ENCODE measurements around the gene BCAR3.
A peak's percentile ranks its signal among the peaks of the same experiment; 100 is the strongest.
"Not testable (repeated sequence)": the region's sequence is repeated elsewhere in the genome, so short reads cannot be mapped to it uniquely, and the experiment has no call there.

The BCAR3 gene

GRCh38 chr1:93556291-93556690 is 125.3 kb downstream of the BCAR3 start:
- Histone ChIP-seq H3K9me3 (ENCODE audit: control insufficient read depth, low read length) (no peaks in the 10 kb centered on the region), H3K36me3 (ENCODE audit: control insufficient read depth in 1 of 2, insufficient read depth in 2 of 2, low read depth in 1 of 2, low read length in 2 of 2) (peaks cover 5 to 26% of the 10 kb centered on the region in 2 experiments), H2AFZ (ENCODE audit: low read depth, low read length) (no peak overlapping the region), H4K91ac (ENCODE audit: low read length) (no peak overlapping the region), H3K27me3 (ENCODE audit: control insufficient read depth in 1 of 2, insufficient read depth in 1 of 2, low read length in 2 of 2) (no peaks in the 10 kb centered on the region), H2BK120ac (ENCODE audit: low read depth, low read length) (no peak overlapping the region), H2AK5ac (ENCODE audit: low read length, severe bottlenecking) (no peak overlapping the region), H3K27ac (ENCODE audit: low read length, poor library complexity, severe bottlenecking) (no peak overlapping the region), H3K4me2 (ENCODE audit: low read length, poor library complexity, severe bottlenecking) (no peak overlapping the region), H3K18ac (ENCODE audit: low read depth in 1 of 2, low read length in 2 of 2) (peak overlapping the region in 1 of 2 experiments; percentile 25), H3K9ac (ENCODE audit: low read length) (no peak overlapping the region), H3K23ac (ENCODE audit: low read length in 2 of 2) (no peak overlapping the region), H3K79me1 (replicated peaks; ENCODE audit: low read length, poor library complexity, severe bottlenecking) (peaks cover 8% of the 10 kb centered on the region), H2BK12ac (ENCODE audit: low read length in 2 of 2) (peak overlapping the region in 1 of 2 experiments; percentile 37), H3K4me1 (ENCODE audit: control insufficient read depth, insufficient read depth, low read depth, low read length) (peaks cover 5% of the 10 kb centered on the region), H3K4me3 (ENCODE audit: insufficient read depth in 1 of 2, low read depth in 1 of 2, low read length in 2 of 2) (no peak overlapping the region), H2BK15ac (ENCODE audit: low read depth, poor library complexity, severe bottlenecking) (no peak overlapping the region), H3K14ac (ENCODE audit: low read length in 2 of 2) (no peak overlapping the region), H4K8ac (ENCODE audit: low read length) (no peak overlapping the region), H2BK5ac (ENCODE audit: low read depth, low read length, poor library complexity, severe bottlenecking) (no peak overlapping the region), H3K4ac (ENCODE audit: low read depth in 1 of 2, low read length in 2 of 2) (no peak overlapping the region)
- 100% methylated on average over 1 of the region's 2 CpGs for WGBS
- DNase-seq, result no peak

GRCh38 chr1:93554883-93555872 is 126.5 kb downstream of the BCAR3 start:
- H3K9ac ChIP-seq (ENCODE audit: low read length), result no peak overlapping the region
- no peak overlapping the region for H4K8ac ChIP-seq (ENCODE audit: low read length)
- peaks cover 5 to 26% of the 10 kb centered on the region in 2 experiments for H3K36me3 ChIP-seq (ENCODE audit: control insufficient read depth in 1 of 2, insufficient read depth in 2 of 2, low read depth in 1 of 2, low read length in 2 of 2)
- H2BK12ac ChIP-seq (ENCODE audit: low read length in 2 of 2), result peak overlapping the region in 1 of 2 experiments; percentile 59
- no peak overlapping the region for H2BK120ac ChIP-seq (ENCODE audit: low read depth, low read length)
- no peaks in the 10 kb centered on the region for H3K27me3 ChIP-seq (ENCODE audit: control insufficient read depth in 1 of 2, insufficient read depth in 1 of 2, low read length in 2 of 2)
- H3K4me3 ChIP-seq (ENCODE audit: insufficient read depth in 1 of 2, low read depth in 1 of 2, low read length in 2 of 2), result no peak overlapping the region
- no peak overlapping the region for H3K27ac ChIP-seq (ENCODE audit: low read length, poor library complexity, severe bottlenecking)
- H3K4me2 ChIP-seq (ENCODE audit: low read length, poor library complexity, severe bottlenecking), result no peak overlapping the region
- peaks cover 4% of the 10 kb centered on the region for H3K79me1 ChIP-seq (replicated peaks; ENCODE audit: low read length, poor library complexity, severe bottlenecking)
- peak; percentile 41 for DNase-seq
- 33% methylated on average over 4 of the region's 7 CpGs for WGBS
- H2BK15ac ChIP-seq (ENCODE audit: low read depth, poor library complexity, severe bottlenecking), result no peak overlapping the region
- H2BK5ac ChIP-seq (ENCODE audit: low read depth, low read length, poor library complexity, severe bottlenecking), result no peak overlapping the region
- H3K14ac ChIP-seq (ENCODE audit: low read length in 2 of 2), result no peak overlapping the region
- no peaks in the 10 kb centered on the region for H3K9me3 ChIP-seq (ENCODE audit: control insufficient read depth, low read length)
- H2AFZ ChIP-seq (ENCODE audit: low read depth, low read length), result no peak overlapping the region
- H3K4me1 ChIP-seq (ENCODE audit: control insufficient read depth, insufficient read depth, low read depth, low read length), result peaks cover 5% of the 10 kb centered on the region
- H2AK5ac ChIP-seq (ENCODE audit: low read length, severe bottlenecking), result no peak overlapping the region
- no peak overlapping the region for H3K4ac ChIP-seq (ENCODE audit: low read depth in 1 of 2, low read length in 2 of 2)
- no peak overlapping the region for H3K23ac ChIP-seq (ENCODE audit: low read length in 2 of 2)
- no peak overlapping the region for H4K91ac ChIP-seq (ENCODE audit: low read length)
- H3K18ac ChIP-seq (ENCODE audit: low read depth in 1 of 2, low read length in 2 of 2), result no peak overlapping the region

GRCh38 chr1:93553886-93554490 is 127.6 kb downstream of the BCAR3 start:
- DNase-seq, result peak; percentile 81
- H4K91ac ChIP-seq (ENCODE audit: low read length); H3K9me3 ChIP-seq (ENCODE audit: control insufficient read depth, low read length); H3K27ac ChIP-seq (ENCODE audit: low read length, poor library complexity, severe bottlenecking); H3K4me3 ChIP-seq (ENCODE audit: insufficient read depth in 1 of 2, low read depth in 1 of 2, low read length in 2 of 2); H2BK12ac ChIP-seq (ENCODE audit: low read length in 2 of 2); H3K14ac ChIP-seq (ENCODE audit: low read length in 2 of 2); H3K18ac ChIP-seq (ENCODE audit: low read depth in 1 of 2, low read length in 2 of 2); H2AFZ ChIP-seq (ENCODE audit: low read depth, low read length); H3K9ac ChIP-seq (ENCODE audit: low read length); H3K23ac ChIP-seq (ENCODE audit: low read length in 2 of 2); H3K27me3 ChIP-seq (ENCODE audit: control insufficient read depth in 1 of 2, insufficient read depth in 1 of 2, low read length in 2 of 2); H2BK120ac ChIP-seq (ENCODE audit: low read depth, low read length); H4K8ac ChIP-seq (ENCODE audit: low read length); H3K4me2 ChIP-seq (ENCODE audit: low read length, poor library complexity, severe bottlenecking); H3K79me1 ChIP-seq (replicated peaks; ENCODE audit: low read length, poor library complexity, severe bottlenecking); H3K4ac ChIP-seq (ENCODE audit: low read depth in 1 of 2, low read length in 2 of 2); H2BK5ac ChIP-seq (ENCODE audit: low read depth, low read length, poor library complexity, severe bottlenecking); H3K4me1 ChIP-seq (ENCODE audit: control insufficient read depth, insufficient read depth, low read depth, low read length); H2AK5ac ChIP-seq (ENCODE audit: low read length, severe bottlenecking); H2BK15ac ChIP-seq (ENCODE audit: low read depth, poor library complexity, severe bottlenecking): not testable (repeated sequence)
- WGBS, result 14% methylated on average over 1 of the region's 4 CpGs
- H3K36me3 ChIP-seq (ENCODE audit: control insufficient read depth in 1 of 2, insufficient read depth in 2 of 2, low read depth in 1 of 2, low read length in 2 of 2), result peaks cover 0 to 23% of the 10 kb centered on the region in 2 experiments

All from mesenchymal stem cell (in vitro differentiated cells and primary cell).